ENCODE results near the gene WIZ.
A peak's percentile ranks its signal among the peaks of the same experiment; 100 is the strongest.

The WIZ gene

DNA sequence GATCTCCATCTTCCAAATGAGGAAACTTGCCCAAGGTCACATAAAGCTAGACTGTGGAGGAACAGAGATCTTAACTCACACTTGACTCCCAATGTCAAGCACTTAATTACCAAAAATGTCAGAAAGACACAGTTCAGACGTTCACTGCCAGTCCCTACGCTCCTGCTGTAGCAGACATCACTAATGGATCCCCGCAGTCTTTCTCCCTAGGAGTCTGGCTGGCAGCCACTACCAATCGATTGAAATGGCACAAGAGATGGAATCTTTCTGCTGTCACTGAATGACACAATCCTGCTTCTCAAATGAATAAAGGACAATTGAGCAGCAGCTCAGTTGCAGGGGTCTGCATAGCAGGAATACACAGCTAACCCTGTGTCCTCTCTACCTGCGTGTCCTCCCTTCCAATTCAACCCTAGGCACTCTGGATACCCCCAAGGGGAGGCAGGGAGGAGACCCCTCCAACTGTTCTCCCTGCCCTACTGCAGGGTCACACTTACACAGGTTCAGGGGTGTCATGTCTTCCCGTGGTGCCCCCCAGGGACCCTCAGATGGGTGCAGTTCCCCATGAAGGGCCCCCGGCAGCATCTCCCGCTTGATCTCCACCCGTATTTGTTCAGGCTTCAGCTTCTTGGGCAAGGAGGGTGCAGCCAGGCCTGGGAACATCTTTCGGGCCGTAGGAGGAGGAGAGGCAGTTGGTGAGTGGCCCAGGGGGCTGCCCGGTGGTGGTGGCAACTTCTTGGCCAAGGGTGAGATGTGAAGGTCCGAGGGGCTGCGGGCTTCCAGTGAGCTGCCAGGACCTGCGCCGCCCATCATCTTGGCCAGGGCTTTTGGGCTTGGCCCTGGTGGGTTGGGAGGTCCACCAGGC is 23.0 kb downstream of the WIZ start:
- no peak overlapping the region for H3K9ac ChIP-seq (ENCODE audit: low read length)
- H3K36me3 ChIP-seq (ENCODE audit: control insufficient read depth, insufficient read depth, low read length) = peaks cover 57% of the 10 kb centered on the region

DNA sequence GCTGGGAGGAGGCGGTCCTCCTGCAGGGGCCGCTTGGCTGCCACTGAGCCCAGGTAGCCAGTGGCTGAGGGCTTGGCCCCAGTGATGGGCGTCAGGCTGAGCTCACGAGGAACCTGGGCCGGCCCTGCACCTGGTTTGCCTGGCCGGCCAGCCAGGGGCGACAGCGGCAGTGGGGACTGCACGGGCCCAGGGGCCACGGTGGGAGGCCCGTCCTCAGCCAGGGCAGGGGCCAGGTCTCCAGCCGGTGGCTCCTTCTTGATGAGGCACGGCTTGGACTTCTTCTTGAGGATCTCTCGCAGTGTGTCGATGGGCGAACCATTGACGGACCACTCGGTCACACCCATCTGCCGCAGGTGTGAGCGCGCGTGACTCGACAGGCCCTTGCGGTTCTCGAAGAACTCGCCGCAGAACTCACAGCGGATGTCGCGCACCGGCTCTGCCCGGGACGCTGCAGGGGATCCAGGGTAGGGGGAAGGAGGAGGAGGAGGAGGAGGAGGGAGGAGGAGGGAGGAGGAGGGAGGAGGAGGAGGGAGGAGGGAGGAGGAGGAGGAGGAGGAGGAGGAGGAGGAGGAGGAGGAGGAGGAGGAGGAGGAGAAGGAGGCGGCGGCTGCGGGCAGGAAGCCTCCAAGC is 24.3 kb downstream of the WIZ start:
- H3K27me3 ChIP-seq (ENCODE audit: control insufficient read depth, insufficient read depth, low read length) = no peaks in the 10 kb centered on the region
- no peak overlapping the region for H3K4me3 ChIP-seq (ENCODE audit: low read depth, low read length)
- H3K9me3 ChIP-seq (ENCODE audit: control insufficient read depth, insufficient read depth, low read depth, low read length) = 0 out of 2 replicates have a peak, but pooled peaks cover 6% of the 10 kb centered on the region
- H3K36me3 ChIP-seq (ENCODE audit: control insufficient read depth, insufficient read depth, low read length) = peaks cover 57% of the 10 kb centered on the region
- H3K27ac ChIP-seq (ENCODE audit: low read depth, low read length) = no peak overlapping the region
- H3K9ac ChIP-seq (ENCODE audit: low read length) = no peak overlapping the region
- H3K4me1 ChIP-seq (ENCODE audit: control insufficient read depth, insufficient read depth, low read length) = no peaks in the 10 kb centered on the region

More for the DNA sequence above, 23.0 kb downstream of the WIZ start:
- Histone ChIP-seq H3K9me3 (ENCODE audit: control insufficient read depth, insufficient read depth, low read depth, low read length) (0 out of 2 replicates have a peak, but pooled peaks cover 6% of the 10 kb centered on the region), H3K4me3 (ENCODE audit: low read depth, low read length) (no peak overlapping the region), H3K27me3 (ENCODE audit: control insufficient read depth, insufficient read depth, low read length) (no peaks in the 10 kb centered on the region), H3K4me1 (ENCODE audit: control insufficient read depth, insufficient read depth, low read length) (peaks cover 6% of the 10 kb centered on the region; the same call in 1 of the 2 replicates), H3K27ac (ENCODE audit: low read depth, low read length) (no peak overlapping the region)

DNA sequence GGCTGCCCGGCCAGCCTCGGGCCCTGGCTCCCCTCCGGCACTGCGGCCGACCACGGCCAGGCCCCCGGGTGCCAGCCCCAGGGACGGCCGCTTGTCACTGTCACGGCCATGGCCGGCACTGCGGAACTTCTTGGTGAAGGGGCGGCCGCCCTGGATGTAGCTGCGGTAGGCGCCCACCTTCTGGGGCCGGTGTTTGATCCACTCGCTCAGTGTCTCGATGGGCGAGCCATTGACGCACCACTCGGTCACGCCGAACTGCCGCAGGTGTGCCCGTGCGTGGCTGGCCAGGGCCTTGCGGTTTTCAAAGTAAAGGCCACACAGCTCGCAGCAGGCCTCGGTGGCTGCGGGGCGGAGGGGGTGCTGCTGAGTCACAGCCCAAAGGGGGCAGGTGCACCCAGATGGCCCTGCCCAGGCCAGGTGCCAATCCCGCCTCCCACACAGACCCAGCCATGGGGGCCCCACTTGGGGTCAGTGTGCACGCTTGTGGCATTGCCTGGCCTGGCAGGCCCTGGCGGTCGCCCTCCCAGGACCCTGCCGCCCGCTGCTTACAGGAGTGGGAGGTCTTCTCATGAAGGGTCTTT is 25.0 kb downstream of the WIZ start:
- no peak overlapping the region for H3K27ac ChIP-seq (ENCODE audit: low read depth, low read length)
- H3K4me3 ChIP-seq (ENCODE audit: low read depth, low read length) = no peak overlapping the region
- H3K9me3 ChIP-seq (ENCODE audit: control insufficient read depth, insufficient read depth, low read depth, low read length) = 0 out of 2 replicates have a peak, but pooled peaks cover 6% of the 10 kb centered on the region
- H3K4me1 ChIP-seq (ENCODE audit: control insufficient read depth, insufficient read depth, low read length) = no peaks in the 10 kb centered on the region
- H3K27me3 ChIP-seq (ENCODE audit: control insufficient read depth, insufficient read depth, low read length) = no peaks in the 10 kb centered on the region
- no peak overlapping the region for H3K9ac ChIP-seq (ENCODE audit: low read length)
- H3K36me3 ChIP-seq (ENCODE audit: control insufficient read depth, insufficient read depth, low read length) = peaks cover 57% of the 10 kb centered on the region

DNA sequence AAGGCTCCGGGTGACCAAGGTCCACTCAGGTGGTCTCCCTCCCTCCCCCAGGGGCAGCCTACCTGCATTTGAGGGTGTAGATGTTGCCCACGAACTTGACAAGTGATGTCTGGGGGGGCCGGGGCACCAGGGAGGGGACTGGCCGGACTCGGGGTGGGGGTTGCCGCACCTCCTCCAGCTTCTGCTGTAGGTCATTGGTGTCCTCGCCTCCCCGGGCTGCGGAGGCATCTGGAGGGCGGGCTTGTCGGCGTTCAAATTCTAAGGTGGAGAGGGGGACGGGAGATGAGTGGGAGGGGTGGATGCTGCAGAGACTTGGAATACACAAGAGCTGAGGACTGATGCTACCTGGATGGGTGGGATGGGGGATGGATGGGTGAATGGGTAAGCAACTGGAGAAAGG is 25.6 kb downstream of the WIZ start:
- H3K4me3 ChIP-seq (ENCODE audit: low read depth, low read length) = no peak overlapping the region
- no peak overlapping the region for H3K9ac ChIP-seq (ENCODE audit: low read length)
- H3K27ac ChIP-seq (ENCODE audit: low read depth, low read length) = no peak overlapping the region
- no peaks in the 10 kb centered on the region for H3K27me3 ChIP-seq (ENCODE audit: control insufficient read depth, insufficient read depth, low read length)
- H3K4me1 ChIP-seq (ENCODE audit: control insufficient read depth, insufficient read depth, low read length) = peaks cover 3% of the 10 kb centered on the region; the same call in 1 of the 2 replicates
- peaks cover 57% of the 10 kb centered on the region for H3K36me3 ChIP-seq (ENCODE audit: control insufficient read depth, insufficient read depth, low read length)
- H3K9me3 ChIP-seq (ENCODE audit: control insufficient read depth, insufficient read depth, low read depth, low read length) = 0 out of 2 replicates have a peak, but pooled peaks cover 6% of the 10 kb centered on the region

DNA sequence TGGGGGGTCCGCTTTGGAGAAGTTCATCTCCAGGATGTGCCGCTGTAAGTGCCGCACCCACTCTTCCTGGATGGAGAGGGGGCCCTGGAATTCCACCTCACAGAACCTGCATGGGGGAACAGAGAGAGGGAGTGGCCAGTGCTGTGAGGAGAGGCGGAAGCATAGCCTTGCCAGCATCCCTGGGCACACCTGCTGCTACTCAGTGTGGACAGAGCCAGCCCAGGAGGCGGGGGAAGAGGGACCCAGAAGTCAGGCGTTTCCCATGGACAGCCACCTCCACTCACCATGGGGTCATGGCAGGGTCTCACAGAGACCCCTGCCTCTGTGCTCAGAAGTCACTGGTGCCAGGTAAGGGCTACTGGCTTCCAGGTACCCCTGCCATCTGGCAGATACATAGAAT is 26.6 kb downstream of the WIZ start:
- no peak overlapping the region for H3K9ac ChIP-seq (ENCODE audit: low read length)
- peaks cover 54% of the 10 kb centered on the region for H3K36me3 ChIP-seq (ENCODE audit: control insufficient read depth, insufficient read depth, low read length)
- no peak overlapping the region for H3K27ac ChIP-seq (ENCODE audit: low read depth, low read length)
- 0 out of 2 replicates have a peak, but pooled peaks cover 6% of the 10 kb centered on the region for H3K9me3 ChIP-seq (ENCODE audit: control insufficient read depth, insufficient read depth, low read depth, low read length)
- H3K4me1 ChIP-seq (ENCODE audit: control insufficient read depth, insufficient read depth, low read length) = peaks cover 3% of the 10 kb centered on the region; the same call in 1 of the 2 replicates
- H3K4me3 ChIP-seq (ENCODE audit: low read depth, low read length) = no peak overlapping the region
- H3K27me3 ChIP-seq (ENCODE audit: control insufficient read depth, insufficient read depth, low read length) = no peaks in the 10 kb centered on the region

DNA sequence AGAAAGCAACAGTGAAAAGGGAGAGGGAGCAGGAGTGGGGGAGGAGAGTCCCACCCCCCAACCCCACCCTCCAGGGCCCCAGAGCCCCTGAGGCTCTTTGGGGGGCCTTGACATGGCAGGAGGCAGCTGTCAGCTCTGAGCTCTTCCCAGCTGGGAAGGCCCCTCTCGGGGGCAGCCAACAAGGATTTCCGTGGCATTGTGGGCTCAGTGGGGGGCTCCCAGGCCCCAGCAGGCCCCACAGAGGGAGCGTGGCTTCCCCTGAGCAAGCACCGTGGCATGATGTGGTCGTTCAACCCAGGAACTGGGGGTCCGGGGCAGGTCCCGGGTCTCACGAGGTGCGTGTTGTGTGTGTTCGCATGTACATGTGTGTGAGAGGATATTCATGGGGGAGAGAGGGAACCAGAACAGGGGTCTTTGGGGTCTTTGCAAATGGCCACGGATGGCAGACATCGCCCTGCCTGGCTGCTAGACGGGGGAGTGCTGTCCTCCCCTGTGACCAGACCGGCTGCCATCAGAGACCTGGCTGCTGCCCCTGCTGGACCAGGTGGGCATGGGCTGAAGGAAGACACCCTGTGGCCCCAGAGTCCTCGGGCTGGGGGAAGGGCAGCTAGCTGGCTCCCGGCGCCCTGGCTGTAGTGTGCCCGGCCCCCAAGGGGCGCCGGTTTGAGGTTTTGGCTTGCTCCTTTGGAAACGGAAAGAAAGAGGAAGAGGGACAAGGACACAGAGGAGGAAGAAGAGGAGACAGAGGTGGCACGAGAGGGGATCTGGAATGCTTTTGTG is 27.3 kb downstream of the WIZ start:
- H3K9me3 ChIP-seq (ENCODE audit: control insufficient read depth, insufficient read depth, low read depth, low read length) = 0 out of 2 replicates have a peak, but pooled peaks cover 6% of the 10 kb centered on the region
- no peak overlapping the region for H3K27ac ChIP-seq (ENCODE audit: low read depth, low read length)
- peaks cover 7% of the 10 kb centered on the region; the same call in 1 of the 2 replicates for H3K4me1 ChIP-seq (ENCODE audit: control insufficient read depth, insufficient read depth, low read length)
- no peak overlapping the region for H3K9ac ChIP-seq (ENCODE audit: low read length)
- peaks cover 49% of the 10 kb centered on the region for H3K36me3 ChIP-seq (ENCODE audit: control insufficient read depth, insufficient read depth, low read length)
- H3K4me3 ChIP-seq (ENCODE audit: low read depth, low read length) = no peak overlapping the region
- no peaks in the 10 kb centered on the region for H3K27me3 ChIP-seq (ENCODE audit: control insufficient read depth, insufficient read depth, low read length)

DNA sequence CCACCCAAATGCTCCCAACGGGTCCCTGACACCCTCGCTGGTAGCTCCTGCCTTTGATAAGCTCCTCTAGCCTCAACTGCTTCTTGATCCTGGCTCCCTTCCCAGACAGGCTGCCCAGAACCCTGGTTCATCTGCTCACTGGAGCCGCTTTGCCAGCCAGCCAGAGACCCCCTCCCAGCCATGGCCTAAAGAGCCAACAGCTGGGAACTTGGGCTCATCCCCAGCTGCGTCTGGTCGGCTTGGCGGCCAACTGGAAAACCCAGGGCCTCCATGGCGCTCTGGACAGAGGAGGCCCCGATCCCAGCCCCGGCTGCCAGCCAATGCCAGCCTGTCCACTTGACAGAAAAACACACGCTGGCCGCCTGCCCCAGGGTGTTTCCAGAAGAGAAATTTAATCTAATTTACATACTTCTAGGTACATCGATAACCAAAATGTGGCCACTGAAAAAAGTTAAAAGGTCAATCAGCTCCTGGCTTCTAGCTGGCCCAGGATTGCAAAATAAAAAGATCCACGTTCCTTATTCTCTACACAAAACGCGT is 28.0 kb downstream of the WIZ start:
- Histone ChIP-seq H3K27ac (ENCODE audit: low read depth, low read length) (no peak overlapping the region), H3K36me3 (ENCODE audit: control insufficient read depth, insufficient read depth, low read length) (peaks cover 47% of the 10 kb centered on the region), H3K4me3 (ENCODE audit: low read depth, low read length) (no peak overlapping the region), H3K9me3 (ENCODE audit: control insufficient read depth, insufficient read depth, low read depth, low read length) (0 out of 2 replicates have a peak, but pooled peaks cover 6% of the 10 kb centered on the region), H3K9ac (ENCODE audit: low read length) (no peak overlapping the region), H3K27me3 (ENCODE audit: control insufficient read depth, insufficient read depth, low read length) (no peaks in the 10 kb centered on the region), H3K4me1 (ENCODE audit: control insufficient read depth, insufficient read depth, low read length) (peaks cover 12% of the 10 kb centered on the region; the same call in 1 of the 2 replicates)

DNA sequence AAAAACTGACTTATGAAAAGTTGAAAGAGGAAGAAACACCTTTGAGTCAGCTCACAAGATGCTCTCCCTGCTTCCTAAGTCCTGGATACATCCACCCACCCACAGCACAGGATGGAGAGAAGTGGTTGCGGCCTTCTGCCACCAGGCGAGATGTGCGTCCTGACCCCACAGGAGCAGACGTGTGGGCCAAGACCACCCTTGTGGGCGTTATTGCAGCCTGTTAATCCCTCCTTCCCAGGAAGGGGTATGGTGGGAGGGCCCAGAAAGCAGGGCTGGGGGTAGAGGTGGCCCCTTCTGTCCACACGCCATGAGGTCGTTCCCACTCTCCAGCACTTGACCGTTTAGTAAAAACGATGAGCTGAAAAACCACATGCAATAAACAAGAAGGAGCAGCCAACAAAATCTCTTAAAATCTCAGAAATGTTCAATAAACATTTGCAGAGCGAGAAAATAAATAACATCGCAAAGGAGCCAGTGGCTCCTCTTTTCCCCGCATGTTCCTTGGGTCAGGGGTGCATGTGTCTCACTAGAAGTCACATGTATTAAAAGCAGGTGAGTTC is 28.5 kb downstream of the WIZ start:
- Histone ChIP-seq H3K9me3 (ENCODE audit: control insufficient read depth, insufficient read depth, low read depth, low read length) (0 out of 2 replicates have a peak, but pooled peaks cover 6% of the 10 kb centered on the region), H3K36me3 (ENCODE audit: control insufficient read depth, insufficient read depth, low read length) (peaks cover 46% of the 10 kb centered on the region), H3K4me1 (ENCODE audit: control insufficient read depth, insufficient read depth, low read length) (peaks cover 12% of the 10 kb centered on the region; the same call in 1 of the 2 replicates), H3K27ac (ENCODE audit: low read depth, low read length) (no peak overlapping the region), H3K9ac (ENCODE audit: low read length) (no peak overlapping the region), H3K4me3 (ENCODE audit: low read depth, low read length) (no peak overlapping the region), H3K27me3 (ENCODE audit: control insufficient read depth, insufficient read depth, low read length) (no peaks in the 10 kb centered on the region)

DNA sequence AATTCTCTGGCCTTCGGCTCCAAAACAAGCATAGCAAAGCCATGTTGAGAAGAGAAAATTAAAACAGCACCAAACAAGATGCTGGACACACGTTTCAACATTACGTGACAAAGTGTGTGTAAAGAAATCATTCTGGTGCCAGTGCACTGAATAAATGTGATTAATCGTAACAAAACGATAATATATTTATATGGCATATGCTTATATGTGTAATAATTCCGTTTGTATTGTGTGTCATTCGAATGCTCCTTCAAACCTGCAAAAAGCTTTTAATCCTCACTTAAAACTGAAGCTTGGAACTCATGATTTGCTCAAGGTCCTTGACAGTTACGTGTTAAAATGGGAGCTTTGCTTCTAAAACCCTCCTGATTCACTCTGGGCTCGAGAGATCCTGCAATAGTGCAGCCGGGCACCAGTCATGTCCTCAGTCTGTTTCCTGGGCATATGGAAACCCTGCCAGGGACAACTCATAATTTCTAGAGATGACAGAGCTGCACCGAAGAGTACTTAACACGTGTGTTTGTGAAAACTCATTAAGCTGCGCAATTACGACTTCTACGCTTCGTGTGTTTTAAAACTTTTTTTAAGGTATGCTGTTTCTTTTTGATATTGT is 30.2 kb downstream of the WIZ start:
- H3K9me3 ChIP-seq (ENCODE audit: control insufficient read depth, insufficient read depth, low read depth, low read length) = 0 out of 2 replicates have a peak, but pooled peaks cover 6% of the 10 kb centered on the region
- peaks cover 12% of the 10 kb centered on the region; the same call in 1 of the 2 replicates for H3K4me1 ChIP-seq (ENCODE audit: control insufficient read depth, insufficient read depth, low read length)
- H3K9ac ChIP-seq (ENCODE audit: low read length) = no peak overlapping the region
- H3K27ac ChIP-seq (ENCODE audit: low read depth, low read length) = no peak overlapping the region
- peak overlapping the region; percentile 47 for H3K4me3 ChIP-seq (ENCODE audit: low read depth, low read length)
- H3K27me3 ChIP-seq (ENCODE audit: control insufficient read depth, insufficient read depth, low read length) = no peaks in the 10 kb centered on the region
- H3K36me3 ChIP-seq (ENCODE audit: control insufficient read depth, insufficient read depth, low read length) = peaks cover 41% of the 10 kb centered on the region
